HCT116 (cell line): Measurements from ENCODE around the gene ARMC12. TPM values are rescaled to one million over a fixed set of nuclear protein-coding genes. Genes with fewer than 3 reads are reported as not detected.

Source experiments
- ATAC-seq: fragments of 200-7000 bp; cut with Tn5 transposase; 2 replicates; pipeline ENCODE4 v1.9.1; 2020; ENCODE audit warnings: mild to moderate bottlenecking, moderate library complexity
- BruUV-seq: library from RNA; stranded (reverse); fragments of 400-500 nt; replicated peaks from 2 replicates; lab custom pipeline; 2021; lab: Mats Ljungman, UMichigan
- CTCF ChIA-PET: fragments of 300-600 bp; sonication (Branson Sonifier 250); formaldehyde crosslinking; loops from one replicate; lab custom pipeline; 2021; ENCODE audit warnings: antibody characterized with exemption; lab: Charles Lee
- POLR2A ChIA-PET: fragments of 300-600, 350-600 bp; sonication (Branson Sonifier 250); formaldehyde crosslinking; loops from one replicate; lab custom pipeline; 2021; ENCODE audit warnings: antibody characterized with exemption; lab: Charles Lee
- RAD21 ChIA-PET, 2 experiments: fragments of 300-600 bp; sonication (Branson Sonifier 250); formaldehyde crosslinking; loops; one replicate each; lab custom pipeline; 2023; ENCODE audit warnings: low total read pairs in 2 of 2; ENCODE audit not compliant: uncharacterized antibody in 2 of 2, unreplicated experiment in 2 of 2, low non-redundant PET in 1 of 2; lab: Charles Lee
- DNase-seq: peaks from one replicate; pipeline ENCODE4 v3.0.0-alpha.2; 2010; ENCODE audit warnings: low read depth, low spot score
- H2AFZ ChIP-seq: fragments of 200-600 bp; shearing (Covaris generic), sonication (generic); 2 replicates; pipeline ENCODE4 v1.6.1; 2017; ENCODE audit warnings: low read depth, mixed run types, mixed read lengths, antibody characterized with exemption, low read length; ENCODE audit not compliant: poor library complexity, severe bottlenecking
- H3K27ac ChIP-seq: 2 replicates; pipeline ENCODE4 v1.5.1; 2012; ENCODE audit warnings: low read depth, low read length
- H3K27me3 ChIP-seq: fragments of 200-600 bp; sonication (generic); 2 replicates; pipeline ENCODE4 v1.6.1; 2016; ENCODE audit warnings: mixed run types, low read length, mixed read lengths; ENCODE audit not compliant: insufficient read depth
- H3K36me3 ChIP-seq, 2 experiments: fragments of 200-500 bp in 1 of 2; fragments of 200-600 bp in 1 of 2; sonication (Bioruptor generic) in 1 of 2; sonication (generic) in 1 of 2; 2 replicates each; pipeline versions ENCODE4 v1.5.1 to v1.6.1; 2014 to 2016; ENCODE audit warnings: low read length in 2 of 2, inconsistent platforms in 1 of 2, mixed read lengths in 1 of 2, mixed run types in 1 of 2; ENCODE audit not compliant: insufficient read depth in 2 of 2, control insufficient read depth in 1 of 2
- H3K4me1 ChIP-seq, 2 experiments: fragments of 200-600 bp in 1 of 2; sonication (generic) in 1 of 2; 2 replicates each; pipeline versions ENCODE4 v1.5.1 to v1.6.1; 2012 to 2017; ENCODE audit warnings: low read length in 2 of 2, inconsistent platforms in 1 of 2, mild to moderate bottlenecking in 1 of 2, mixed read lengths in 1 of 2, mixed run types in 1 of 2, moderate library complexity in 1 of 2; ENCODE audit not compliant: insufficient read depth in 2 of 2, control insufficient read depth in 1 of 2
- H3K4me2 ChIP-seq: fragments of 200-600 bp; sonication (generic); 2 replicates; pipeline ENCODE4 v1.6.1; 2017; ENCODE audit warnings: mixed run types, low read length, mixed read lengths
- H3K4me3 ChIP-seq, 2 experiments: fragments of 200-600 bp in 1 of 2; sonication (generic) in 1 of 2; replicated peaks in 1 of 2; 2 replicates each; pipeline ENCODE4 v1.5.1; 2011 to 2016; ENCODE audit warnings: low read length in 2 of 2, control low read depth in 1 of 2, low read depth in 1 of 2, mild to moderate bottlenecking in 1 of 2, mixed read lengths in 1 of 2, mixed run types in 1 of 2
- H3K79me2 ChIP-seq: fragments of 200-600 bp; sonication (generic); 2 replicates; pipeline ENCODE4 v1.6.1; 2017; ENCODE audit warnings: mild to moderate bottlenecking, mixed run types, low read length, moderate library complexity, mixed read lengths; ENCODE audit not compliant: insufficient read depth
- H3K9ac ChIP-seq: fragments of 200-600 bp; sonication (generic); 2 replicates; pipeline ENCODE4 v1.6.1; 2016; ENCODE audit warnings: low read length, mixed read lengths
- H3K9me2 ChIP-seq: fragments of 200-600 bp; sonication (generic), shearing (Covaris generic); 2 replicates; pipeline ENCODE4 v1.6.1; 2017; ENCODE audit warnings: mixed run types, mild to moderate bottlenecking, moderate library complexity; ENCODE audit not compliant: insufficient read depth
- H3K9me3 ChIP-seq, 2 experiments: fragments of 200-500 bp in 1 of 2; fragments of 200-600 bp in 1 of 2; sonication (Bioruptor generic) in 1 of 2; sonication (generic) in 1 of 2; 2 replicates each; pipeline ENCODE4 v1.6.1; 2014 to 2017; ENCODE audit warnings: low read length in 2 of 2, mixed read lengths in 2 of 2, inconsistent platforms in 1 of 2, low read depth in 1 of 2, mild to moderate bottlenecking in 1 of 2, mixed run types in 1 of 2, moderate library complexity in 1 of 2; ENCODE audit not compliant: control insufficient read depth in 1 of 2, insufficient read depth in 1 of 2
- H4K20me1 ChIP-seq: fragments of 200-600 bp; sonication (generic), shearing (Covaris generic); 2 replicates; pipeline ENCODE4 v1.6.1; 2017; ENCODE audit warnings: mixed run types, mild to moderate bottlenecking, moderate library complexity; ENCODE audit not compliant: insufficient read depth
- ATF3 ChIP-seq: IDR thresholded peaks from 2 replicates; pipeline ENCODE4 v1.6.1; 2012
- CEBPB ChIP-seq: IDR thresholded peaks from 2 replicates; pipeline ENCODE4 v1.6.1; 2012; ENCODE audit warnings: low read depth
- EGR1 ChIP-seq: IDR thresholded peaks from 2 replicates; pipeline ENCODE4 v1.6.1; 2012; ENCODE audit warnings: low read depth
- ELF1 ChIP-seq: IDR thresholded peaks from 2 replicates; pipeline ENCODE4 v1.6.1; 2012; ENCODE audit warnings: low read depth, borderline replicate concordance
- EZH2 ChIP-seq: fragments of 200-600 bp; sonication (generic); IDR thresholded peaks from 2 replicates; pipeline ENCODE4 v1.6.1; 2017; ENCODE audit warnings: antibody characterized with exemption, mixed run types
- FOSL1 ChIP-seq: IDR thresholded peaks from 2 replicates; pipeline ENCODE4 v1.6.1; 2012; ENCODE audit warnings: low read depth
- JUND ChIP-seq: IDR thresholded peaks from 2 replicates; pipeline ENCODE4 v1.6.1; 2012
- RAD21 ChIP-seq: IDR thresholded peaks from 2 replicates; pipeline ENCODE4 v1.6.1; 2012; ENCODE audit warnings: low read depth, mild to moderate bottlenecking
- SIN3A ChIP-seq: IDR thresholded peaks from 2 replicates; pipeline ENCODE4 v1.6.1; 2012; ENCODE audit warnings: low read depth
- SP1 ChIP-seq: IDR thresholded peaks from 2 replicates; pipeline ENCODE4 v1.6.1; 2012; ENCODE audit warnings: low read depth
- intact Hi-C: fragments of 100-400 bp; cut with micrococcal nuclease; formaldehyde crosslinking; loops from 2 replicates; pipeline ENCODE4 v1.10.0; 2022
- total RNA-seq: library from RNA; stranded (reverse); gene quantifications from one replicate; pipeline ENCODE4 v1.2.1, GENCODE V29; 2021; ENCODE audit not compliant: unreplicated experiment

ARMC12 gene
- total RNA-seq, 1 experiment from 2014 or later: 0.79 TPM

GRCh38 chr6:35719830-35720733 lies 16.8 kb upstream of the ARMC12 start:
- no peak overlapping the region for H3K27ac ChIP-seq
- no peaks in the 10 kb centered on the region for H3K36me3 ChIP-seq
- no peak overlapping the region for H3K4me2 ChIP-seq
- H4K20me1 ChIP-seq: no peaks in the 10 kb centered on the region
- H3K27me3 ChIP-seq: no peaks in the 10 kb centered on the region
- no peak overlapping the region for H3K4me3 ChIP-seq
- no TSS peak for BruUV-seq
- H3K9ac ChIP-seq: no peak overlapping the region
- ChIA-PET CTCF (no interaction called here), RAD21 (no interaction called here), POLR2A (no interaction called here)
- no peak for ATAC-seq
- no peaks in the 10 kb centered on the region for H3K9me2 ChIP-seq
- TF ChIP-seq ELF1 (no peak), RAD21 (no peak), FOSL1 (no peak), EGR1 (no peak), JUND (no peak), ATF3 (no peak), CEBPB (no peak), SIN3A (no peak)
- no peaks in the 10 kb centered on the region for H3K9me3 ChIP-seq
- H3K4me1 ChIP-seq: 0 out of 4 replicates have a peak, but pooled peaks cover 0 to 7% of the 10 kb centered on the region in 2 experiments
- H2AFZ ChIP-seq: peak overlapping the region; percentile 21
- no peak for DNase-seq
- intact Hi-C loops: no loop called here
- no peaks in the 10 kb centered on the region for H3K79me2 ChIP-seq

- Histone ChIP-seq H4K20me1 (no peaks in the 10 kb centered on the region), H3K4me2 (no peak overlapping the region), H3K79me2 (no peaks in the 10 kb centered on the region), H3K9me2 (no peaks in the 10 kb centered on the region), H3K4me1 (peaks cover 17 to 26% of the 10 kb centered on the region in 2 experiments), H3K4me3 (no peak overlapping the region), H2AFZ (no peak overlapping the region), H3K27ac (no peak overlapping the region), H3K9ac (no peak overlapping the region), H3K27me3 (no peaks in the 10 kb centered on the region), H3K9me3 (no peaks in the 10 kb centered on the region), H3K36me3 (no peaks in the 10 kb centered on the region)
- DNase-seq (no peak), ATAC-seq (no peak)
- TF ChIP-seq EZH2 (no peak), CEBPB (no peak), SP1 (no peak), FOSL1 (no peak), SIN3A (no peak), ATF3 (no peak)
- ChIA-PET RAD21 (no interaction called here), POLR2A (no interaction called here), CTCF (no interaction called here)
- intact Hi-C loops: no loop called here
- BruUV-seq: no TSS peak
These were observed 14.6 kb upstream of the ARMC12 start for GRCh38 chr6:35722121-35722761.
